Measurements from ENCODE around the gene CIAO3.

Gene CIAO3

DNA sequence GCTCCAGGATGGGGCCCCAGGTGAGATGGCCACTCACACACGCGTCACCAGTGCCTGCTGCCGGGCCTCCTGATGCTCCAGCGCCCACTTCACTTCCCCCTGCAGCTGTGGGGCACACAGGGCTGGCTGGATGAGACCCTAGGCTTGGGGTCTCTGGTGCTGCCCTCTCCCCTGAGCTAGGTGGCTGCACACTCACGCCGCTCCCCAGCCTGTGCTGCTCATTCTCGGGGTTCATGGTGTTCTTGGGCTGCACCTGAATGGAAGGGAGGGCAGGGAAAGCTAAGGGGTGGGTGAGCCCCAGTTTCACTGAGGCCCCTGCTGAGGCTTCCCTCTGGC lies 15.8 kb downstream of the CIAO3 start:
- H3K27ac Mint-ChIP-seq = no peak overlapping the region
- H3K9me3 Mint-ChIP-seq = no peaks in the 10 kb centered on the region
- H3K36me3 Mint-ChIP-seq (ENCODE audit: low read depth) = no peaks in the 10 kb centered on the region
- H3K4me3 Mint-ChIP-seq = peak overlapping the region; percentile 37 to 71 (median 58)
- TF ChIP-seq, protein P1, sequence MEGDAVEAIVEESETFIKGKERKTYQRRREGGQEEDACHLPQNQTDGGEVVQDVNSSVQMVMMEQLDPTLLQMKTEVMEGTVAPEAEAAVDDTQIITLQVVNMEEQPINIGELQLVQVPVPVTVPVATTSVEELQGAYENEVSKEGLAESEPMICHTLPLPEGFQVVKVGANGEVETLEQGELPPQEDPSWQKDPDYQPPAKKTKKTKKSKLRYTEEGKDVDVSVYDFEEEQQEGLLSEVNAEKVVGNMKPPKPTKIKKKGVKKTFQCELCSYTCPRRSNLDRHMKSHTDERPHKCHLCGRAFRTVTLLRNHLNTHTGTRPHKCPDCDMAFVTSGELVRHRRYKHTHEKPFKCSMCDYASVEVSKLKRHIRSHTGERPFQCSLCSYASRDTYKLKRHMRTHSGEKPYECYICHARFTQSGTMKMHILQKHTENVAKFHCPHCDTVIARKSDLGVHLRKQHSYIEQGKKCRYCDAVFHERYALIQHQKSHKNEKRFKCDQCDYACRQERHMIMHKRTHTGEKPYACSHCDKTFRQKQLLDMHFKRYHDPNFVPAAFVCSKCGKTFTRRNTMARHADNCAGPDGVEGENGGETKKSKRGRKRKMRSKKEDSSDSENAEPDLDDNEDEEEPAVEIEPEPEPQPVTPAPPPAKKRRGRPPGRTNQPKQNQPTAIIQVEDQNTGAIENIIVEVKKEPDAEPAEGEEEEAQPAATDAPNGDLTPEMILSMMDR (IDR thresholded peaks at IDR 0.05; ENCODE audit: unreplicated experiment in 3 of 3) = no peak
- peaks cover 5% of the 10 kb centered on the region for H3K4me1 Mint-ChIP-seq
- H3K27me3 Mint-ChIP-seq (ENCODE audit: low read depth) = peaks cover 13% of the 10 kb centered on the region

DNA sequence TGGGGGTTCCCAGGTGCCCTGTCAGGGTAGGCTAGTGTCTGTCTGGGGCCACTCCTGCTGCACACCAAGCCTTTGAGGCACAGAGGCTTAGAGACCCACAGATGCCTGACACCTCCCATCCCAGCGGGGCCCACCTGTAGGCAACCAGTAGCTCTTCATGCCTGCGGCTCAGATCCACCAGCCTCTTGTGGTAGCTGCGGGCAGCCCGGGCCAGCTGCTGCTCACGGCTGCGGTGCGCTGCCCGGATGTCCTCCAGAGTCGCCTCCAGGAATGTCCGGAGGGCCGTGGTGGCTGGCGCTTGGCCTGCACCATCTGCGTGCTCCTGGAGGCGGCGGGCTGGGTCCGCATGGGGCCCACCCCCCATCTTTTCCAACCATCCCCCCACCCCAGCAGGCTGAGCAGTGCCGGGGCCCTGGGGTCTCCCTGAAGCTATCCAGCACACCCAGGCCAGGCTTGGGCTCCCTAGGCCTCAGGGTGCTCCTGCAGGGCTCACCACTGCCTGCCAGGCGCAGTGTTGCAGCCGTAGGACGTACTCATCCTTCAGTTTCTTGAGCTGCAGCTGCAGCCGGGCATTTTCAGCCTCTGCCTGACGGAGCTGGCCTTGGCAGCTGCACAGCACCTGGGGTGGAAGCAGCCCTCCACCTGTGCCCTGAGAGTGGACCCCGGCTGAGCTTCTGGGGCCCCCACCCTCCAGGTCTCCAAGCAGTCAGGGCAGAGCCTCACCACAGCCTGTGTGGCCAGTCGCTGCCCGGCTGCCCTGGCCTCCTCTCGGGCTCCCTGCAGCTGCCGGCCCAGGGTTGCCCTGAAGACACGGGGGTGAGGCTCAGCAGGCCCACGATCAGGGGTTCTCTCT lies 16.4 kb downstream of the CIAO3 start:
- no peaks in the 10 kb centered on the region for H3K9me3 Mint-ChIP-seq
- peaks cover 5% of the 10 kb centered on the region for H3K4me1 Mint-ChIP-seq
- no peak overlapping the region for H3K4me3 Mint-ChIP-seq
- TF ChIP-seq, protein P1 (IDR thresholded peaks at IDR 0.05; ENCODE audit: unreplicated experiment in 3 of 3) = no peak
- H3K27ac Mint-ChIP-seq = no peak overlapping the region
- no peaks in the 10 kb centered on the region for H3K36me3 Mint-ChIP-seq (ENCODE audit: low read depth)
- peaks cover 13% of the 10 kb centered on the region for H3K27me3 Mint-ChIP-seq (ENCODE audit: low read depth)

DNA sequence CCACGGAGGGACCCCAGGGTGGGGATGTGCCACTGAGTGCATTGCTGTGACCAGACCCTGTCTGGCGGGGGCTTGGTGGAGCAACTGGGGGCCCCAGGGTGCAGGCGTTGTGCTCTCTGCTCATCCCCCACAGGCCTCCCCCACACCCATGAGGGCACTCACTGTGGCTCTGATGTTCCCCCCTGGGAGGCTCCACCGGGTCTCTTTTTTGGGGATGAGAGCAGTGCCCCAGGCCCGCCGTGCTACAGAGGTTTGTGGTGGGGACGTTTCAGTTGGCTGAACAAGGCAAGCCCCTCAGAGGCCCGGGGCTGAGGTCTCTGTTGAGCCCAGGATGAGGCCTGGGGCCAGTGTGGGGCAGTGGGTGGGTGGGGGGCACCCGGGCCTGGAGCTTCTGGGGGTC lies 17.1 kb downstream of the CIAO3 start:
- Mint-ChIP-seq H3K36me3 (ENCODE audit: low read depth) (no peaks in the 10 kb centered on the region), H3K4me3 (no peak overlapping the region), H3K27ac (no peak overlapping the region), H3K27me3 (ENCODE audit: low read depth) (peaks cover 12% of the 10 kb centered on the region), H3K9me3 (no peaks in the 10 kb centered on the region), H3K4me1 (peaks cover 11% of the 10 kb centered on the region)
- TF ChIP-seq, protein P1 (IDR thresholded peaks at IDR 0.05; ENCODE audit: unreplicated experiment in 3 of 3) = no peak

DNA sequence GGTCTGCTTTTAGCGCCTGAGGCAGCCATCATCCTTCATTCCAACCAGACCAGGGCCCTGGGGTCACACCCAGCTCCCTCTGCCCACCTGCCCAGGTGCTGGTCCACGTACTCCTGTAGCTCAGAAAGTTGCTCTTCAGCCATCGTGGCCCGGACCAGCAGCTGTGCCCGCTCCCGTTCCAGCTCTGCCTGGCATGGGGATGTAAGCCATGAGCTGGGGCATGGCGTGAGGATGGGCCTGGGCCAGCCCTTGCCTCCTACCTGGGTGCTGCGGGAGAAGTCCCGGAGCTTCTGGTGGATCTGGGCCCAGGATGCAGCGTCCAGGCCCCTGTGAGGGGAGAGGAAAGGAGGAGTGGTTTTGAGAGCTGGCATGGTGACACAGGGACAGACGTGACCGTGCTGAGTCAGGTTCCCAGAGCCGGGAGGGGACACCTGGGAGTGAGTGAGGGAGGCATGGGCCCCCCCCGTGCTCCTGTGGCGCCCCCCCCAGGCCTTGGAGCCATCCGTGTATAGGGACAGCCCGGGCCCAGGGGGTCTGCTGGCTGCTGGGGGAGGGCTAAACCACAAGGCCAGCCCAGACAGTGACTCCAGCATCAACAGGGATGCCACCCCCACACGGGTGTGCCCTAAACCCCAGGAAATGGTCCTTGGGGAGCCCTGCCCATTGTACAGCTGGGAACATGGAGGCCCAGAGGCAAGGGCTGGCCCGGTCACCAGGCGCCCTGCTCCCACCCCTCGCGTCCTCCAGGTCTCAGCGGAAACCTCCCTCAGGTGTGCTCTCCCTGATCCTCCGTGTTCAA lies 17.8 kb downstream of the CIAO3 start:
- Mint-ChIP-seq H3K4me1 (peaks cover 11% of the 10 kb centered on the region), H3K27ac (no peak overlapping the region), H3K4me3 (peak overlapping the region; percentile 66 to 72 (median 70)), H3K9me3 (no peaks in the 10 kb centered on the region), H3K36me3 (ENCODE audit: low read depth) (no peaks in the 10 kb centered on the region), H3K27me3 (ENCODE audit: low read depth) (peaks cover 14% of the 10 kb centered on the region)
- TF ChIP-seq, protein P1 (IDR thresholded peaks at IDR 0.05; ENCODE audit: unreplicated experiment in 3 of 3) = no peak

DNA sequence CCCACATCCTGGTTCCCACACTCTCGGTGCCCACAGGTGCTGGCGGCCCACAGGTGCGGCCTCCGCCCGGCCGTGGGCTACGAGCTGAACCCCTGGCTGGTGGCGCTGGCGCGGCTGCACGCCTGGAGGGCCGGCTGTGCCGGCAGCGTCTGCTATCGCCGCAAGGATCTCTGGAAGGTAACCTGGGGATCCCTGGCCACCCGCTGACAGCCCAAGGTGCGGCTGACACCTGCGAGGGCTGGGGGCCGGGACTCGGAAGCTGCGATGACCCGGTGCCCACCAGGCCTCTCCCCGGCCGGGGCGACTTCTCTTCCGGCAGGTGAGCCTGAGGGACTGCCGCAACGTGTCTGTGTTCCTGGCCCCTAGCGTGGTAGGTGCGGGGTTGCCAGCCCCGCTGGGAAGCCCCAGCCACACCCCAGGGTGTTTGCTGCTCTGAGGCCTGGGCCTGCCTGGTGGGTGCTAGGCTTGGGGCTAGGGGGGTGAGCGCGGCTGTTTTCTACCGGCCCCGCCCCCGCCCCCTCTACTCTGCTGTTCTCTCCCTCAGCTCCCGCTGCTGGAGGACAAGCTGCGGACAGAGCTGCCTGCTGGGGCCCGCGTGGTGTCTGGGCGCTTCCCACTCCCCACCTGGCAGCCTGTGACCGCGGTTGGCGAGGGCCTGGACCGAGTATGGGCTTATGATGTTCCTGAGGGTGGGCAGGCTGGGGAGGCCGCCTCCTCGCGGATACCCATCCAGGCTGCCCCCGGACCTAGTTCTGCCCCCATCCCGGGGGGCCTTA lies 18.8 kb downstream of the CIAO3 start:
- Mint-ChIP-seq H3K27ac (no peak overlapping the region), H3K9me3 (no peaks in the 10 kb centered on the region), H3K4me1 (peaks cover 11% of the 10 kb centered on the region), H3K4me3 (peak overlapping the region; percentile 70 to 72 (median 70)), H3K27me3 (ENCODE audit: low read depth) (peaks cover 14% of the 10 kb centered on the region), H3K36me3 (ENCODE audit: low read depth) (no peaks in the 10 kb centered on the region)
- TF ChIP-seq, protein P1 (IDR thresholded peaks at IDR 0.05; ENCODE audit: unreplicated experiment in 3 of 3) = no peak

All from nephron (organoid).